ENCODE measurements around the gene MC5R.

Gene MC5R

GRCh38 chr18:13823707-13824395, at the start of gene MC5R:
Gene MC5R, plus strand, starts transcription at chr18:13824149. Its CDS starts 1,617 bp downstream, at chr18:13825766.
- peak; percentile 4 for DNase-seq (ENCODE audit: low read depth)

GRCh38 chr18:13775058-13775457, 48.9 kb upstream of the MC5R start:
- no peak for DNase-seq (ENCODE audit: low read depth)

GRCh38 chr18:13791181-13791580, 32.8 kb upstream of the MC5R start:
- no peak for DNase-seq (ENCODE audit: low read depth)

GRCh38 chr18:13793819-13794218, 30.1 kb upstream of the MC5R start:
- DNase-seq (ENCODE audit: low read depth) = no peak

GRCh38 chr18:13796515-13796914, 27.4 kb upstream of the MC5R start:
- no peak for DNase-seq (ENCODE audit: low read depth)

- no peak for DNase-seq (ENCODE audit: low read depth)
Observed at GRCh38 chr18:13797157-13797611, 26.8 kb upstream of the MC5R start.

- no peak for DNase-seq (ENCODE audit: low read depth)
Observed at GRCh38 chr18:13799396-13799795, 24.6 kb upstream of the MC5R start.

GRCh38 chr18:13800505-13801259, 23.3 kb upstream of the MC5R start:
- peak; percentile 1 for DNase-seq (ENCODE audit: low read depth)

GRCh38 chr18:13801260-13801601, 22.7 kb upstream of the MC5R start:
- DNase-seq (ENCODE audit: low read depth) = no peak

- no peak for DNase-seq (ENCODE audit: low read depth)
Observed at GRCh38 chr18:13804305-13804704, 19.6 kb upstream of the MC5R start.

GRCh38 chr18:13808294-13809042, 15.5 kb upstream of the MC5R start:
- DNase-seq (ENCODE audit: low read depth) = no peak

GRCh38 chr18:13809043-13809430, 14.9 kb upstream of the MC5R start:
- no peak for DNase-seq (ENCODE audit: low read depth)

GRCh38 chr18:13809531-13810255, 14.3 kb upstream of the MC5R start:
- DNase-seq (ENCODE audit: low read depth) = no peak

- no peak for DNase-seq (ENCODE audit: low read depth)
Observed at GRCh38 chr18:13810950-13811485, 12.9 kb upstream of the MC5R start.

- DNase-seq (ENCODE audit: low read depth) = no peak
Observed at GRCh38 chr18:13811993-13812392, 12.0 kb upstream of the MC5R start.

- peak; percentile 21 for DNase-seq (ENCODE audit: low read depth)
Observed at GRCh38 chr18:13813271-13813849, 10.6 kb upstream of the MC5R start.

GRCh38 chr18:13826209-13826608, 2.3 kb downstream of the MC5R start:
- DNase-seq (ENCODE audit: low read depth) = no peak

GRCh38 chr18:13831864-13832508, 8.0 kb downstream of the MC5R start:
- no peak for DNase-seq (ENCODE audit: low read depth)

GRCh38 chr18:13834496-13835015, 10.6 kb downstream of the MC5R start:
- DNase-seq (ENCODE audit: low read depth) = no peak

GRCh38 chr18:13835202-13835601, 11.3 kb downstream of the MC5R start:
- DNase-seq (ENCODE audit: low read depth) = no peak

- no peak for DNase-seq (ENCODE audit: low read depth)
Observed at GRCh38 chr18:13836559-13836958, 12.6 kb downstream of the MC5R start.
